Activated T-helper 2 cell treated with anti-CD3 and anti-CD28 coated beads, Interferon-gamma antibody, Interleukin-2, Interleukin-4, amounts not matched to agents 10 μg/mL and 5 μg/mL and 100 μg/mL, durations not matched to agents 14 hours and 24 hours and 36 hours (primary cell): ENCODE measurements around the gene DBH. TPM values are rescaled to one million over a fixed set of nuclear protein-coding genes. Genes with fewer than 3 reads are reported as not detected.

Experiments used
- DNase-seq: peaks from one replicate; pipeline ENCODE4 v3.0.0; 2021; ENCODE audit warnings: low spot score
- H3K27ac Mint-ChIP-seq: one replicate; pipeline ENCODE4 v1.8.0; 2021; ENCODE audit warnings: mixed read lengths
- H3K27me3 Mint-ChIP-seq: one replicate; pipeline ENCODE4 v1.8.0; 2021; ENCODE audit warnings: low read depth, mixed read lengths
- H3K36me3 Mint-ChIP-seq: one replicate; pipeline ENCODE4 v1.8.0; 2021; ENCODE audit warnings: low read depth, mixed read lengths
- H3K4me1 Mint-ChIP-seq: one replicate; pipeline ENCODE4 v1.8.0; 2021; ENCODE audit warnings: low read depth, mixed read lengths
- H3K4me3 Mint-ChIP-seq: one replicate; pipeline ENCODE4 v1.8.0; 2021; ENCODE audit warnings: low read depth, mild to moderate bottlenecking, moderate library complexity, mixed read lengths
- H3K9me3 Mint-ChIP-seq: one replicate; pipeline ENCODE4 v1.8.0; 2021; ENCODE audit warnings: mixed read lengths
- intact Hi-C: fragments of 100-400 bp; cut with micrococcal nuclease; formaldehyde crosslinking; loops from one replicate; pipeline ENCODE4 v1.15.1; 2023
- total RNA-seq: library from RNA; stranded (reverse); gene quantifications from 2 replicates; pipeline ENCODE4 v1.2.3, GENCODE V29; 2022

The DBH gene
- total RNA-seq, 1 donor from 2014 or later: not detected

DNA sequence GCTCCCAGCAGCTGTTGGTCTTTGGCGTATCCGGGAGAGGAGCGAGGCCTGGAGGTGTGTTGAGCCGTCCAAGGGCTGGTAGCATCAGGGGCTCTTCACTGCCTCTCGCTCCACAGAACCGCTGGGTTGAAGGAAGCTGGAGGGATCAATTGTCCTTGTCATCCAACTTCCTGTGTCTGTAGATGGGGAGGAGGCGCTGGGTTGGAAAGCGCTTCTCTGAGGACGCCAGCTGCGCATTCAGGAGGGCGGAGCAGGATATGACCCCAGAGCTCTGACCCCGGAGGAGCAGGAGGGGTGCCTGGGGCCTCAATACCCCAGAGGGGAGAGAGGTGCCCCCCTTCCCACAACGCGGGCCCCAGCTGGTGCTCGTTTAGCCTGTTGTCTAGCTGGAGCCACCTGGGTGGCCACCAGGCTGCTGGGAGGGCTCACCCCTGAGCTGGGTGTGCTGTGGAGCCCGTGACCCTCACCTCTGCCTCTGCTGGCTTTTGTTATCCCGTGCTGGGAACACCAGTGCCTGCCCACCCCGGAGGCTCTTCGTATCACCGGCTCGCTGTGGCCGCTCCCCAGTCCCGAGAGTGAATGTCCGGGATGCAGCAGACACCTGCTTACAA is 2.0 kb upstream of the DBH start:
- H3K27ac Mint-ChIP-seq: no peak overlapping the region
- DNase-seq: no peak

GRCh38 chr9:133635098-133635497 is 1.1 kb upstream of the DBH start:
- H3K27ac Mint-ChIP-seq: no peak overlapping the region
- no peaks in the 10 kb centered on the region for H3K4me1 Mint-ChIP-seq
- DNase-seq: no peak
- no peaks in the 10 kb centered on the region for H3K36me3 Mint-ChIP-seq
- H3K27me3 Mint-ChIP-seq: no peaks in the 10 kb centered on the region
- H3K9me3 Mint-ChIP-seq: no peaks in the 10 kb centered on the region
- intact Hi-C loops: no loop called here
- no peak overlapping the region for H3K4me3 Mint-ChIP-seq

More for the DNA sequence above, 2.0 kb upstream of the DBH start:
- Mint-ChIP-seq H3K4me1 (no peaks in the 10 kb centered on the region), H3K4me3 (no peak overlapping the region), H3K36me3 (no peaks in the 10 kb centered on the region), H3K9me3 (no peaks in the 10 kb centered on the region), H3K27me3 (no peaks in the 10 kb centered on the region)
- intact Hi-C loops: no loop called here

DNA sequence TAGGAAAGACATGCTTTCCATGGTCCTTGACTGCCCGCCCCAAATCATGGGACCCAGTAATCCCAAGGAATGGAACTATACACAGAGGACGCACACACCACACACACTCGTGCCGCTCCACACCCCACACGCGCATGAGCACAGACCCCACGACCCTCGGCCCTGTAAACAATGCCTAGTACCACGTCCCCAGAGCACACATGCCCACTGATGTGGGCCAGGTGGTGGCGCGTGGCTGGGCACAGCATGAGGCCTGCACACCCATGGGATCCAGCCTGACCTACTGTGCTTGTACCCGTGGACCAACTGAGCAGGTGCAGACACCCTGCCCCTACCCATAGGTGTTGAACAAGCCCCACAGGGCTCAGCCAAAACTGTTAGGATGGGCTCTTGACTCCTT is 739 bp downstream of the DBH start:
- Mint-ChIP-seq H3K27me3 (no peaks in the 10 kb centered on the region), H3K27ac (no peak overlapping the region), H3K4me3 (no peak overlapping the region), H3K4me1 (no peaks in the 10 kb centered on the region), H3K9me3 (no peaks in the 10 kb centered on the region), H3K36me3 (no peaks in the 10 kb centered on the region)
- intact Hi-C loops: no loop called here
- no peak for DNase-seq

- Mint-ChIP-seq H3K9me3 (no peaks in the 10 kb centered on the region), H3K4me3 (no peak overlapping the region), H3K36me3 (no peaks in the 10 kb centered on the region), H3K27me3 (no peaks in the 10 kb centered on the region), H3K4me1 (no peaks in the 10 kb centered on the region), H3K27ac (no peak overlapping the region)
- no peak for DNase-seq
- intact Hi-C loops: no loop called here
Measured at GRCh38 chr9:133637451-133638055, 1.4 kb downstream of the DBH start.

DNA sequence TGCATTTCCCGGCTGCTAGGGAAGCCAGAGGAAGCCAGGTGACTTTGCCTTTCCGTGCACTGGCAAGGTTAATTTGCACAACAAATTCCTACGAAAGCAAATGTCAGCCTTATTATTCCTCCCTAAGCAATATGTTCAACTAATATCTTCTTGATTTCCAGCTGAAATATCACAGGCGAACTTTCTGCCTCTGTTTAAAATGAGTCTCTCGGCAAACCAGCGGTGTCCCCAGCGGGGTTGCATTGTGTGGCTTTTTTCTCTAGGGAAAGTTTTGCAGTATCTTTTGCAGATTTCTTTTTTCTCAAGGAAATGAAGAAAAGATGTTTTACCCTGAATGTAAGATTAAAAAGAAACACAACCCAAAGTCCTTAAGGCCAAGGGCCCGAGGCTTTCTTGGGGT is 1.9 kb downstream of the DBH start:
- intact Hi-C loops: no loop called here
- no peaks in the 10 kb centered on the region for H3K9me3 Mint-ChIP-seq
- no peaks in the 10 kb centered on the region for H3K27me3 Mint-ChIP-seq
- DNase-seq: no peak
- no peaks in the 10 kb centered on the region for H3K4me1 Mint-ChIP-seq
- no peaks in the 10 kb centered on the region for H3K36me3 Mint-ChIP-seq
- H3K4me3 Mint-ChIP-seq: no peak overlapping the region
- no peak overlapping the region for H3K27ac Mint-ChIP-seq

- Mint-ChIP-seq H3K4me3 (no peak overlapping the region), H3K27ac (no peak overlapping the region), H3K9me3 (no peaks in the 10 kb centered on the region), H3K4me1 (no peaks in the 10 kb centered on the region), H3K27me3 (no peaks in the 10 kb centered on the region), H3K36me3 (no peaks in the 10 kb centered on the region)
- intact Hi-C loops: no loop called here
- no peak for DNase-seq
Measured at GRCh38 chr9:133638711-133639110, 2.5 kb downstream of the DBH start.

GRCh38 chr9:133639613-133640012 is 3.5 kb downstream of the DBH start:
- H3K36me3 Mint-ChIP-seq: no peaks in the 10 kb centered on the region
- H3K27me3 Mint-ChIP-seq: no peaks in the 10 kb centered on the region
- no peaks in the 10 kb centered on the region for H3K4me1 Mint-ChIP-seq
- intact Hi-C loops: no loop called here
- no peaks in the 10 kb centered on the region for H3K9me3 Mint-ChIP-seq
- H3K27ac Mint-ChIP-seq: no peak overlapping the region
- no peak overlapping the region for H3K4me3 Mint-ChIP-seq
- no peak for DNase-seq

GRCh38 chr9:133640160-133640559 is 4.0 kb downstream of the DBH start:
- no peaks in the 10 kb centered on the region for H3K9me3 Mint-ChIP-seq
- no peaks in the 10 kb centered on the region for H3K36me3 Mint-ChIP-seq
- no peak overlapping the region for H3K4me3 Mint-ChIP-seq
- no peaks in the 10 kb centered on the region for H3K4me1 Mint-ChIP-seq
- intact Hi-C loops: no loop called here
- no peak for DNase-seq
- no peaks in the 10 kb centered on the region for H3K27me3 Mint-ChIP-seq
- H3K27ac Mint-ChIP-seq: no peak overlapping the region

DNA sequence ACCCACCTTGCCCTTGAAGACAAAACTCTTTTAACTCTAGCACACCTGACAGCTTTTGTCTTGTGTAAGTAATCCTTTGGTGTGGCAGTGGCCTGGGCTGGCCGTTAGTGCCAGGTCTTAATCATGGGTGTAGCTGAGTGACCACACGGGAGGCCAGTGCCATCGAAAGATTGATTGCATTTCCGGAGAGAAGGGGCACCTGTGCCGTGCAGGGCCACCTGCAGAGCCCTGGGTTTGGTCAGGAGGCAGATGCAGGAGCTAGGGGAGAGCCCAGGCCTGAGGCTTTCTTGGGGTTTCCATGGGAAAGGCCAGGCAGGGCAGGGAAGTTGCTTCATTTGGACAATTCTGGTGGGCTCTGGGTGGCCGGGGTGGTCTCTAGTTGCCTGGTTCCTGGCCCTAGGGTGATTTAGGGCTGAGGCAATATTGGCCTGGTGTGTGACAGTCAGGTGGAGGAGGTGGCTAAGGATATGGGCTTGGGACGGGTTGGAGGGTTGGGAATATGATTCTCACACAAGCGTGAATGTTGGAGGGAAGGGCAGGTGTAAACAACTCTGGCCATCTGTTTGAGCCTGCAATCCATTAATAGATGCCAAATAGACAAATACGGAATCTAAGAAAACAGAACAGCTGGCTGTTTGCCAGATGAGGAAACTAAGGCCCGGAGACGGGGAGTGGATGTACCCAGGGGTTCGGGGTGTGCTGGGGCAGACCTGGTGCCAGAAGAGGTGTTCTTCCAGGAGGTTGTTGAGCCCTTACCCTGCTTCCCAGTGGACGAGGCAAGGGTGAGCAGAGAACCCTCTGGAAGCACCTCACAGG is 4.6 kb downstream of the DBH start:
- intact Hi-C loops: no loop called here
- no peak overlapping the region for H3K27ac Mint-ChIP-seq
- no peaks in the 10 kb centered on the region for H3K9me3 Mint-ChIP-seq
- no peak overlapping the region for H3K4me3 Mint-ChIP-seq
- no peak for DNase-seq
- no peaks in the 10 kb centered on the region for H3K36me3 Mint-ChIP-seq
- no peaks in the 10 kb centered on the region for H3K4me1 Mint-ChIP-seq
- H3K27me3 Mint-ChIP-seq: no peaks in the 10 kb centered on the region

DNA sequence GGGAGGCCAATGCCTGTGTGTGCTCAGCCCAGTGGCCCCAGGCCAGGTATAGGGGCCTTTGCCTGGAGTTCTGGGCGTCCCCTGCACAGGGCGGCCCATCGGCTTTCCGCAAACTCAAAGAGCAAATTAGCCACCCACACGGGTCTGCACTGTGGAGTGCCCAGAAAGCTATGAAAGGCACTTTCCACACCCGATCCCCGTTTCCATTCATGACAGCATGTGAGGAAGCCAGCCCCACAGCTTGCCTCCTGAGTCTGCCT is 5.2 kb downstream of the DBH start:
- H3K27me3 Mint-ChIP-seq: no peaks in the 10 kb centered on the region
- no peaks in the 10 kb centered on the region for H3K9me3 Mint-ChIP-seq
- H3K4me1 Mint-ChIP-seq: no peaks in the 10 kb centered on the region
- no peak overlapping the region for H3K27ac Mint-ChIP-seq
- DNase-seq: no peak
- intact Hi-C loops: no loop called here
- no peaks in the 10 kb centered on the region for H3K36me3 Mint-ChIP-seq
- no peak overlapping the region for H3K4me3 Mint-ChIP-seq

GRCh38 chr9:133641861-133642595 is 5.9 kb downstream of the DBH start:
- Mint-ChIP-seq H3K9me3 (no peaks in the 10 kb centered on the region), H3K27ac (no peak overlapping the region), H3K4me3 (no peak overlapping the region), H3K36me3 (no peaks in the 10 kb centered on the region), H3K27me3 (no peaks in the 10 kb centered on the region), H3K4me1 (no peaks in the 10 kb centered on the region)
- no peak for DNase-seq
- intact Hi-C loops: no loop called here

DNA sequence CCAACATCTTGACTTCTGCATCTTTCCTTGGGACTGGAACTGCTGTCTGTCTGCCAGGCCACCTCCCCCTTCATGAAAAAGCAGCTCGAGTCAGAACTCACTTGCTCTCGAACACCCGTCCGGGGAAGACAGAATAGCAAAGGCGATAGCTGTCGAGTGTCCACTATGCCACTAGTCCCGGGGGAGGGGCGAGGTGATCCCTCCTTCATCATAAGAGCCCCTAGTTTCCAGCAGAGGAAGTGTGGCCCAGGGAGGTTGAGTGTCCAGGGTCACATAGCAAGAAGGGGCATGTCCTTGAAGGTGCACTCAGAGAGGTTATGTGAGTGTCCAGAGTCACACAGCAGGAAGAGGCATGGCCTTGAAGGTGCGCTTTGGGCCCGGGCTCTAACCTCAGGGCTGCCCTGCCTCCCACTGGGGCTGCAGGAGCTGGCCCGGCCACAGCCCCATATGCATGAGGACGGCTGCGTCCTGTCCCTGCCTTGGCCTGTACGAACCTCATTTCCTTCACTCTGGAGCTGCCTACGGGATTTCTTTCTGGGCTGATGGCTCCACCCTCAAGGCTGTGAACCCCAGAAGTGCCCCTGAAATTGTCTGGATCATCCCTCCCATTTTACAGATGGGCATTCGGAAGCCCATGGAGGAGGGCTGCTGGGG is 6.7 kb downstream of the DBH start:
- no peak for DNase-seq
- Mint-ChIP-seq H3K27ac (no peak overlapping the region), H3K4me3 (no peak overlapping the region), H3K9me3 (no peaks in the 10 kb centered on the region), H3K36me3 (no peaks in the 10 kb centered on the region), H3K4me1 (no peaks in the 10 kb centered on the region), H3K27me3 (no peaks in the 10 kb centered on the region)
- intact Hi-C loops: no loop called here

- H3K4me3 Mint-ChIP-seq: no peak overlapping the region
Measured at GRCh38 chr9:133643362-133643755, 7.2 kb downstream of the DBH start.

More at GRCh38 chr9:133643362-133643755, 7.2 kb downstream of the DBH start:
- intact Hi-C loops: no loop called here
- no peaks in the 10 kb centered on the region for H3K9me3 Mint-ChIP-seq
- no peaks in the 10 kb centered on the region for H3K4me1 Mint-ChIP-seq
- no peak overlapping the region for H3K27ac Mint-ChIP-seq
- DNase-seq: no peak
- H3K27me3 Mint-ChIP-seq: no peaks in the 10 kb centered on the region
- no peaks in the 10 kb centered on the region for H3K36me3 Mint-ChIP-seq
